Type B pancreatic cell (in vitro differentiated cells): Measurements from ENCODE around the gene LRRC56. TPM values are rescaled to one million over a fixed set of nuclear protein-coding genes. Genes with fewer than 3 reads are reported as not detected.

Experiments
- DNase-seq: peaks from one replicate; pipeline ENCODE4 v3.0.0; 2021; ENCODE audit warnings: mixed read lengths; ENCODE audit not compliant: unreplicated experiment; ENCODE audit errors: extremely low spot score
- H3K27ac Mint-ChIP-seq: 2 replicates; pipeline ENCODE4 v1.8.0; 2021; ENCODE audit warnings: mild to moderate bottlenecking, mixed read lengths
- H3K27me3 Mint-ChIP-seq: 2 replicates; pipeline ENCODE4 v1.8.0; 2021; ENCODE audit warnings: mixed read lengths
- H3K36me3 Mint-ChIP-seq: 2 replicates; pipeline ENCODE4 v1.8.0; 2021; ENCODE audit warnings: mixed read lengths
- H3K4me1 Mint-ChIP-seq: one replicate; pipeline ENCODE4 v1.8.0; 2021; ENCODE audit warnings: mixed read lengths; ENCODE audit not compliant: unreplicated experiment
- H3K4me3 Mint-ChIP-seq: 2 replicates; pipeline ENCODE4 v1.8.0; 2021; ENCODE audit warnings: mild to moderate bottlenecking, mixed read lengths
- H3K9me3 Mint-ChIP-seq: 2 replicates; pipeline ENCODE4 v1.8.0; 2021; ENCODE audit warnings: mixed read lengths
- total RNA-seq: library from RNA; stranded (reverse); gene quantifications from 2 replicates; pipeline ENCODE4 v1.2.1, GENCODE V29; 2021; ENCODE audit warnings: low replicate concordance
- TF ChIP-seq, protein P1 (sequence below): fragments of 200-600 bp; sonication (generic); conservative IDR thresholded peaks from 2 replicates; pipeline ENCODE4 v1.5.0; 2021; ENCODE audit warnings: antibody characterized with exemption, mild to moderate bottlenecking

Gene LRRC56
- total RNA-seq, 1 donor from 2014 or later = 1.7 TPM

DNA sequence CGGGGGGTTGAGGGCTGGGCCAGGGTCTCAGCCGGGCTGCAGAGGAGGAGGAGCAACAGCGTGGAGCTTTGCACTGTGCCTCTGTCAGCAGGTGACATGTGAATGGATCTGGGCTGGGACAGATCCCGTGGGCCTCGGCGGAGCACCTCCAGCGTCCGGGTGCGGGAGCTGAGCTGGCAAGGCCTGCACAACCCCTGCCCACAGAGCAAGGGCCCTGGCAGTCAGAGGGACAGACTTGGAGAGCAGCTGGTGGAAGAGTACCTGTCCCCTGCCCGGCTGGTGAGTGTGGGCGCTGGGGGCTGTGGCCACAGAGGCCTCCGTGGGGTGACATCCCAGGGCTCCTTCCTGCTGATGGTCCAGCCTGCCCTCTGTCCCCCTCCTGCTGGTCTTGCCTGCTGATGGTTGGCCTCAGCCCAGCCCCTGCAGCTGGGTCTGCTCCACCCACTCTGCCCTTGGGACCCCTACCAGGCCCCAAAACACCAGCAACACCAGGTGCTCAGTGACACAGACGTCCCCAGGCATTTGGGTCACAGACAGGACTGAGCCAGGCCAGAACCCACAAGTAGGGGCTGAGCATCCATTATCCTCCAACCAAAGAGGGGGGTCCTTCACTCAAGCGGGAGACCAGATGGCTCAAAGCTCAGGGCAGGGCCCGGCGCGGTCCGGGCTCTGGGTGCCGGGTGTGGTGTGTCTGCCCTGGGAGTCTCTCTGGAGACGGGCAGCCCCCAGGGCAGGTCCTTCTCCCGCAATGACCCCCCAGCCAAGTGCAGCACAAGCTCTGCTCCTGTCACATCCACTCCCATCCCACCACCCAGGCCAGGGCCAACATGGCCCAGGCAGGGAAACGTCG is 3.5 kb downstream of the LRRC56 start:
- no peak for DNase-seq
- Mint-ChIP-seq H3K27me3 (peaks cover 18% of the 10 kb centered on the region), H3K27ac (no peak overlapping the region), H3K4me1 (no peaks in the 10 kb centered on the region), H3K36me3 (no peaks in the 10 kb centered on the region), H3K4me3 (no peak overlapping the region), H3K9me3 (no peaks in the 10 kb centered on the region)
- TF ChIP-seq, protein P1, sequence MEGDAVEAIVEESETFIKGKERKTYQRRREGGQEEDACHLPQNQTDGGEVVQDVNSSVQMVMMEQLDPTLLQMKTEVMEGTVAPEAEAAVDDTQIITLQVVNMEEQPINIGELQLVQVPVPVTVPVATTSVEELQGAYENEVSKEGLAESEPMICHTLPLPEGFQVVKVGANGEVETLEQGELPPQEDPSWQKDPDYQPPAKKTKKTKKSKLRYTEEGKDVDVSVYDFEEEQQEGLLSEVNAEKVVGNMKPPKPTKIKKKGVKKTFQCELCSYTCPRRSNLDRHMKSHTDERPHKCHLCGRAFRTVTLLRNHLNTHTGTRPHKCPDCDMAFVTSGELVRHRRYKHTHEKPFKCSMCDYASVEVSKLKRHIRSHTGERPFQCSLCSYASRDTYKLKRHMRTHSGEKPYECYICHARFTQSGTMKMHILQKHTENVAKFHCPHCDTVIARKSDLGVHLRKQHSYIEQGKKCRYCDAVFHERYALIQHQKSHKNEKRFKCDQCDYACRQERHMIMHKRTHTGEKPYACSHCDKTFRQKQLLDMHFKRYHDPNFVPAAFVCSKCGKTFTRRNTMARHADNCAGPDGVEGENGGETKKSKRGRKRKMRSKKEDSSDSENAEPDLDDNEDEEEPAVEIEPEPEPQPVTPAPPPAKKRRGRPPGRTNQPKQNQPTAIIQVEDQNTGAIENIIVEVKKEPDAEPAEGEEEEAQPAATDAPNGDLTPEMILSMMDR = no peak

DNA sequence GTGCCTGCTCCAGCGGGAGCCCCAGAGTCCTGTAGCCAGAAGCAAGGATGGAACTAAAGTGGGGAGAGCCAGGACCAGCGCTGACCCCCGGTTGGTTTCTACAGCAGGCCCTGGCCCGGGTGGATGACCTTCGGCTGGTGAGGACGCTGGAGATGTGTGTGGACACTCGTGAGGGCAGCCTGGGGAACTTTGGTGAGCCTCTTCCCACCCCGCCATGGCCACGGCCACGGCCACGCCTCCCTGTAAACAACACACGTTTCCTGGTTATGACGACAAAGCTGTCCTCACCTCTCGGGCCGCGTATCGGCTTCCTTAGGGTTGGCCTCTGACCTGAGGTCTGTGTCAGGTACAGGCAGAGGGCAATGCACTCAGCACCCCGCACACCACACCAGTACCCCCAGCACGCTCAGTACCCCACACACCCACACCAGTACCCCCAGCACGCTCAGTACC is 4.1 kb downstream of the LRRC56 start:
- no peak for DNase-seq
- TF ChIP-seq, protein P1 = no peak
- H3K27ac Mint-ChIP-seq = no peak overlapping the region
- no peaks in the 10 kb centered on the region for H3K9me3 Mint-ChIP-seq
- H3K4me3 Mint-ChIP-seq = no peak overlapping the region
- peaks cover 14% of the 10 kb centered on the region for H3K27me3 Mint-ChIP-seq
- H3K4me1 Mint-ChIP-seq = no peaks in the 10 kb centered on the region
- no peaks in the 10 kb centered on the region for H3K36me3 Mint-ChIP-seq

DNA sequence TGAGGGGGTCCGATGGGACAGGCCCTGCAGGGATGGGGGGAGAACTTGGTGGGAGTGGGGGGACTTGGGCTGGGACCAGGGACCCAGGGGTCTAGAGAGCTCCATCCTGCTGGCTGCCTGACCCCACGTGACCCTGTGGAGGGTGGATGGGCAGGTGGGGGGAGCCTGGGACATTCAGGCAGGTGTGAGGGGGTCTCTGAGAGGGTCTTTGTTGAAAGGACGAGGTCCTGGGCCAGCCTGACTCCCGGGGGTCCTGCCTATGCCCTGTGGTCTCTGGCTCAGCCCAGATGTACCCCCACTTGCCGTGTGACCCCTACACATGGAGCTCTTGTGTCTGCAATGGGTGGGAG is 7.5 kb downstream of the LRRC56 start:
- H3K4me1 Mint-ChIP-seq = no peaks in the 10 kb centered on the region
- H3K36me3 Mint-ChIP-seq = no peaks in the 10 kb centered on the region
- H3K27me3 Mint-ChIP-seq = no peaks in the 10 kb centered on the region
- TF ChIP-seq, protein P1 = no peak
- no peaks in the 10 kb centered on the region for H3K9me3 Mint-ChIP-seq
- H3K4me3 Mint-ChIP-seq = no peak overlapping the region
- H3K27ac Mint-ChIP-seq = no peak overlapping the region
- DNase-seq = no peak

DNA sequence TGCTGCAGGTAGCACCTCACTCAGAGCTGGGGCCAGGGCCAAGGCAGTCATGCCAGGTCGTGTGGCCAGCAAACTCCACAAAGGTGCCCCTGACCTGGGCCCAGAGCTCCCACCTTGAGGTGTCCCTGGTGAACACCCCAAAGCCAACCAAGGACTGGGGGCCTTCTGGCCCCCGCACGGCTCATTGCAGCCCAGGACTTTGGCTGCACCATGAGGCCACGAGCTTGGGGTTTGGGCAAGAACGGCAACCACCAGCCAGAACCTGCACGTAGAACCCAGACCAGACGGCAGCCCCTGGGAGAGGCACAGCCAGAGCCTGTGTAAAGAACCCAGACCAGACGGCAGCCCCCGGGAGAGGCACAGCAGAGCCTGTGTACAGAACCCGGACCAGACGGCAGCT is 7.8 kb downstream of the LRRC56 start:
- DNase-seq = no peak
- H3K27me3 Mint-ChIP-seq = no peaks in the 10 kb centered on the region
- H3K4me3 Mint-ChIP-seq = no peak overlapping the region
- H3K4me1 Mint-ChIP-seq = no peaks in the 10 kb centered on the region
- H3K36me3 Mint-ChIP-seq = no peaks in the 10 kb centered on the region
- H3K9me3 Mint-ChIP-seq = no peaks in the 10 kb centered on the region
- no peak overlapping the region for H3K27ac Mint-ChIP-seq
- TF ChIP-seq, protein P1 = no peak

GRCh38 chr11:548700-549603 is 11.6 kb downstream of the LRRC56 start:
- no peak for DNase-seq
- no peaks in the 10 kb centered on the region for H3K9me3 Mint-ChIP-seq
- no peak overlapping the region for H3K4me3 Mint-ChIP-seq
- TF ChIP-seq, protein P1 = no peak
- H3K27me3 Mint-ChIP-seq = no peaks in the 10 kb centered on the region
- no peaks in the 10 kb centered on the region for H3K4me1 Mint-ChIP-seq
- H3K27ac Mint-ChIP-seq = no peak overlapping the region
- H3K36me3 Mint-ChIP-seq = no peaks in the 10 kb centered on the region
